ENCODE data around the gene RPS6KA5.
"Not testable (repeated sequence)": the region's sequence is repeated elsewhere in the genome, so short reads cannot be mapped to it uniquely, and the experiment has no call there.

Gene RPS6KA5

GRCh38 chr14:91060351-91061055, at the start of gene RPS6KA5:
RPS6KA5 (minus strand) TSS chr14:91060641; CDS start chr14:91060434, 207 bp downstream.
- peak; percentile 100 for DNase-seq

- DNase-seq = peak; percentile 80
Observed at GRCh38 chr14:91108941-91109611, 48.6 kb upstream of the RPS6KA5 start.

DNA sequence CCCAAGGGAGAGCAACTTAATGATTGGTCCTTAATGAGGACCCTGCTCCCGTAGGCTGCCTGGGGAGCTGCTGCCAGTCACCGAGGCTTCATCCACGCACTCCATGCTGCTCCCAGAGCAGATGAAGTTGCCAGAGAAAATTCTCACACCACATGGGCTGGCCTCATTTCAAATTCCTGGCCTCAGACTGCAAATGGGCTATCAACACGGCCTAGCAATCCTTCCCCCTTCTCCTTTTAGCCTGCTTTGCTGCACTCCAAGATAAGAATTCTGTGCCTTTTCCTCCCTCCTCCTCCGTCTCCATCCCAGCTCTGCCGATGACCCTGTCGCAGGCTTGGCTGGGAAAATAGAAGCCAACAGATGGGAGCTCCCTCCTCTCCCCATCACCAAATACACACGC, 42.7 kb upstream of the RPS6KA5 start:
- no peak for DNase-seq

GRCh38 chr14:91100102-91100501, 39.7 kb upstream of the RPS6KA5 start:
- DNase-seq = peak; percentile 58

- no peak for DNase-seq
Observed at GRCh38 chr14:91098591-91098990, 38.1 kb upstream of the RPS6KA5 start.

GRCh38 chr14:91097657-91098056, 37.2 kb upstream of the RPS6KA5 start:
- not testable (repeated sequence) for DNase-seq

DNA sequence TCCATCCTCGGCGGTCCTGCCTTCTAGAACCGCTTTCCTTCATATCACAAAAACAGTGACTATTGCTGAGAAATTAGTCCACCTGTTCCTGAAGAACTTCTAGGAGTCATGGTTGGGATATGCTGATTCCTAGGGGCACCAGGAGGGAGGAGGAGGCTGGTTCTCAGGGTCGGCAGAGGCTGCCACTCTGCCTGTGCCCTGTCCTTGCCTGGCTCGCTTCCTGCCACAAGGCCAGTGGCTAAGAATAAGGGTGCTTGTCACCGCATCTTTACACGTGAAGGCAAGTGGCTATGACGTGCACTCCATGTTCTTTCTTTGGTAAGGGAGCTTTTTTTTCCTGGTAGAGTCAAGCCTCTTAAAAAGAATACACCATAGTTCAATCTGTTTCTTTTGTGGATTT, 34.7 kb upstream of the RPS6KA5 start:
- no peak for DNase-seq

- DNase-seq = no peak
Observed at GRCh38 chr14:91094772-91095171, 34.3 kb upstream of the RPS6KA5 start.

DNA sequence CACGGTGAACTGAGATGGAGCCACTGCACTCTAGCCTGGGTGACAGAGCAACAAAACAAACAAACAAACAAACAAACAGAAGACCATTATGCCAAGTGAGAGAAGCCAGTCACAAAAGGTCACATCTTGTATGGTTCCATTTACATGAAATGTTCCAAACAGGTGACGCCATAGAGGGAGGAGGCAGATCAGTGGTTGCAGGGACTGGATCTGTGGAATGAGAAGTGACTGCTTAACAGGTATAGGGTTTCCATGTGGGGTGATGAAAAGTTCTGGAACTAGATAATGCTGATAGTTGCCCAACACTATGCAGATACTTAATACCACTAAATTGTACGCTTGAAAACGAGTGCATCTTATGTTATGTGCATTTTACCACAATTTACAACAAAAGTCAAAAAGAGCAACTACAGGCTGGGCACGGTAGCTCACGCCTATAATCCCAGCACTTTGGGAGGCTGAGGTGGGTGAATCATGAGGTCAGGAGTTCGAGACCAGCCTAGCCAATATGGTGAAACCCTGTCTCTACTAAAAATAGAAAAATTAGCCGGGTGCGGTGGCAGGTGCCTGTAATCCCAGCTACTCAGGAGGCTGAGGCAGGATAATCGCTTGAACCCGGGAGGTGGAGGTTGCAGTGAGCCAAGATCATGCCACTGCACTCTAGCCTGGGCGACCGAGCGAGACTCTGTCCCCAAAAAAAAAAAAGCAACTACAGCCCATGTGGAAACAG, 33.5 kb upstream of the RPS6KA5 start:
- DNase-seq = not testable (repeated sequence)

- DNase-seq = no peak
Observed at GRCh38 chr14:91092073-91092472, 31.6 kb upstream of the RPS6KA5 start.

DNA sequence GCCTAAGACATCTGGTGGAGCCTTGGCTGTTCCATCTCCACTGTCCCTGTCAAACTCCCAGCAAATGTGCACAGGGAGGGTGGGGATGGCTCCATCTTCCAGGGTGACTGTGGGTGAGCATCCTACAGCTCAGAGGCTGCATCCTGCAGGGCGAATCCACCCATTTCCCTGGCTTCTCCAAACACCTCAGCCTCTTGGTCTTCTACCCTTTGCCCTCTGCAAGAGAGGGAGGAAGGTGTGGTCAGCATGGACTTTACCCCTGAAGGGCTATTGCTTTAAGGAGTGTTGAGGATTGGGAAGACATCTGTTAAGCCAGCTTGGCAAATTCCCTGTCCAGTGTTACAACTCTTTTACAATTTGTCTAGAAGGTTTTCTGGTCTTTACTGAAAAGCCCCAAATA, 30.3 kb upstream of the RPS6KA5 start:
- DNase-seq = no peak

DNA sequence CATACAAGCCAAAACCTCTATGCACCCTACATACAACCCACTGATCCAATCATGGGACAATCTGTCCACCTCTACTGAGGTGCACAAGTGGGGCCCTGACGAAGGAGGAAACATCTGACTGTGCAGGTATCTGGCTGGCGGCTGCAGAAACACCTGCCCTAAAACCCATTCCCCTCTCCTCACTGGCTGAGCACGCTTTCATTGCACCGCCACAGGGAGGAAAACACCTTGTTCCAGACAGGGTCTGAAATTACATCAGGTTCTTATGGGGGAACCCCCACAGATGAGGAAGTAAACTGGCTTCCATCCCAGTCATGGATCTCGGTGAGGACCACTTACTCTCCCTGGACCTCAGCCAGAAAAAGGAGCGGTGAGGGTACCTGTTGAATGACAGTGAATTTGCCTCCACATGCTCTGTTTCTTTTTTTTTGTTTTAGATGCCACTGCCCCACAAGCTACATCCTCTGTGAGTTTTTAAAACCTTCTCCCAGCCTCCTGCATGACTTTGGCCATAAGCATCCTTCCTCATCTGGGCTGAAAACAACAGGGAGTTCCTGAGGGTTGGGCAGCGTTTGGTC, 29.6 kb upstream of the RPS6KA5 start:
- no peak for DNase-seq

DNA sequence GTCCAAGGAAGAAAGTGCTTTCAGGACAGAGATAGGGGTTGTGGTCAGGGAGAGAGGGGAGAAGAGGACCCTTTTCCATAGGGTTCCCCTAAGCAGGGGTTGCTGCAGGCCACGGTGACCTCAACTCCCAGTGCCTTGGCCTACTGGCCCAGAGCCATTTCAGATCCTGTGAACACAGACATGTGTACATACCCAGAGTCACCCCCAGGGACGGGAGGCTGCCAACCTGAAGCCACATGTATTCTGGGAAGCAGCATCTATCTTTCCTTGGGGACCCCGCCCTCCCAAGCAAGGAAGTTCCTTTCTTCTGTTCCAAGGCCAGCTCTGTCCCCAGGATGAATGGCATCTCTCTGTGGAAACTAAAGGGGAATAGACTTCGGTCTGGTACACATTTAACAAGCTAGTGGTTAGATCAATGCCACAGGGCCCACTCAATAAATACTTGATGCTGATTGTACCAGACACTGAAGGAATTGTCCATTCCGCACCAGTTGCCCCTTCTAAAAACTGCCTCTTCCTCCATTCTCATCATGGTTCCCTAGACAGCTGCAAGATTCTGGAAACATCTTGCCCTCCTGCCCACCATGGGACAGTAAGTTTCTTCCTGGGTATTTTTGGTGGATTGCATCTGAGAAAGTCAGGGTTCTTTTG, 28.3 kb upstream of the RPS6KA5 start:
- DNase-seq = no peak

GRCh38 chr14:91087470-91087869, 27.0 kb upstream of the RPS6KA5 start:
- DNase-seq = not testable (repeated sequence)

- no peak for DNase-seq
Observed at GRCh38 chr14:91084516-91084915, 24.1 kb upstream of the RPS6KA5 start.

- DNase-seq = no peak
Observed at GRCh38 chr14:91082282-91082681, 21.8 kb upstream of the RPS6KA5 start.

DNA sequence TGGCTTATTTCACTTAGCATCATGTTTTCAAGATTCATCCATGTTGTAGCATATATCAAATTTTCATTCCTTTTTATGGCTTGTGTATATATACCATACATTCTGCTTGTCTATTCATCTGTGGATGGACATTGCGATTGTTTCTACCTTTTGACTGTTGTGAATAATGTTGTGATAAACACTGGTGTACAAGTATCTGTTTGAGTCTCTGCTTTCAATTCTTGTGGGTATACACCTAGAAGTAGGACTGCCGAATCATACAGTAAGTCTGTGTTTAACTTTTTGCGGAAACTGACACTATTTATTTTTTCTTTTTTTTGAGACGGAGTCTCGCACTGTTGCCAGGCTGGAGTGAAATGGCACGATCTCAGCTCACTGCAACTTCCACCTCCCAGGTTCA, 19.6 kb upstream of the RPS6KA5 start:
- DNase-seq = peak; percentile 70

DNA sequence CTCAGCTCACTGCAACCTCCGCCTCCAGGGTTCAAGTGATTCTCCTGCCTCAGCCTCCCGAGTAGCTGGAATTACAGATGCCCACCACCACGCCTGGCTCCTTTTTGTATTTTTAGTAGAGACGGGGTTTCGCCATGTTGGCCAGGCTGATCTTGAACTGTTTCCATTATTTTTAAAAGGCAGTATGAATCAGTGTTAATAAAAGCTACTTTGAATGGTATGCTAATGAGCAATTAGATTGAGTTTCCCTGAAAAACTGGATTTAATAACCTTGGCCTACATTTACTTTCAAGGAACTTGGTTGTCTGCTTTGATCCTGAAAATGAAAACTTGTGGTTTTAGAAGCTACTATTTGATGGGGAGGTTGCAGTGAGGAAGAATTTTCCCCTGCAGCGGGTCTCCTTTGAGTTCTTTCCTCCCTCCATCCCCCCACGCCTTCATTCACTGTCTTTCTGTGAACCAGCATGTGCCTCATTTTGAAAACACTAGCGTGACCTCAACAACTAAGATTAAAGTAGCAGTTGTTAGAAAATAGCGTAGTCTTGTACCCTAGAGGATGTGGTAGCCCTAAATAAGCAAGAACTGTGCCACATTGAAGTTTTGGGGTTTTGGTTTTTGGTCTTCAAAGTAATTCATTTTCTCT, 17.8 kb upstream of the RPS6KA5 start:
- DNase-seq = peak; percentile 93

DNA sequence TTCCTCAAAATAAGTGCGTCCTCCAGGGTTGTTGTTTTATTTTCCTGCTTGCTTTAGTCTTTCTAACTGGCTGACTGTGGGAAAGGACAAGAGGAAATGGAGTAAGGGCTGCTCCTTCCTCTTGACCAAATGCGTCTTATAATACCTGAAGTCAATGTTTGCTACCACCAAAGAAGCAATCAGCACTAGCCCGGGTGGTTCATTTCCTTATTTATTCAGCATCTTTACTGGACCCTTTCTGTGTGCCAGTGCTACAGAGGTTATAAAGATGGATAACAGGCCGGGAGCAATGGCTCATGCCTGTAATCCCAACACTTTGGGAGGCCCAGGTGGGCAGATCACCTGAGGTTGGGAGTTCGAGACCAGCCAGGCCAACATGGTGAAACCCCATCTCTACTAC, 15.1 kb upstream of the RPS6KA5 start:
- DNase-seq = no peak

- no peak for DNase-seq
Observed at GRCh38 chr14:91070572-91070971, 10.1 kb upstream of the RPS6KA5 start.

DNA sequence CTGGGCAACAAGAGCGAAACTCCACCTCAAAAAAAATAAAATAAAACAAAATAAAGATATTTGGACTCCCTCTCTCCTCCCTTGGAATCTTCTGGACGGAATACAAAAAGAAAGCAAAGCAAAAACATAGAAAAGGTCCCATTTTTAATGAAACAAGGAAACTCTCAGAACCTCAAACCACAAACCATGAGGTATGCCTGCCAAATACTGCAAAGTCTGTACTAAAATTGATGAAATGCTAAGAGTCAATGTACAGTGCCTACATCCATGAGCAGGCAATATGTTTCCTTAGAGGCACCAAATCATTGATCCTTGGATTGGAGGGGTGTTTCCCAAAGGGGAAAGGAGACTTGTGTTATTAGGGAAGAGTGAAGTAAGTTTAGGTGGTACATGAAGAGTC, 8.2 kb upstream of the RPS6KA5 start:
- peak; percentile 43 for DNase-seq

GRCh38 chr14:91067186-91067585, 6.7 kb upstream of the RPS6KA5 start:
- DNase-seq = peak; percentile 49

All from activated CD4-positive, alpha-beta T cell treated with anti-CD3 and anti-CD28 coated beads, Interleukin-10, Interleukin-2, amounts not matched to agents 100 ng/mL and 50 ng/mL, durations not matched to agents 16 hours and 8 hours (primary cell).